Stomach (tissue), 4 donors: ENCODE data around the gene ADD3.

Experiments used
- EP300 ChIP-seq: sonication (generic); formaldehyde crosslinking; IDR thresholded peaks from one replicate; pipeline ENCODE4 v1.6.1; 2017; ENCODE audit warnings: antibody characterized with exemption
- POLR2A ChIP-seq, 4 donors: fragments of 450-650 bp; IDR thresholded peaks; one replicate each; pipeline ENCODE4 v1.6.1; 2016; ENCODE audit warnings: antibody characterized with exemption in 4 of 4, control low read depth in 2 of 4, mild to moderate bottlenecking in 1 of 4, moderate library complexity in 1 of 4
- POLR2AphosphoS5 ChIP-seq, 3 donors: sonication (generic); formaldehyde crosslinking; IDR thresholded peaks; one replicate each; pipeline ENCODE4 v1.6.1; 2016; ENCODE audit warnings: antibody characterized with exemption in 3 of 3

- TF ChIP-seq POLR2A (IDR thresholded peaks at IDR 0.05) (no peak), POLR2AphosphoS5 (IDR thresholded peaks at IDR 0.05) (no peak), EP300 (no peak)
These were observed 167.0 kb downstream of the ADD3 start for GRCh38 chr10:110174816-110175215.
